HepG2 (cell line): Measurements from ENCODE around the gene DLG2. TPM values are rescaled to one million over a fixed set of nuclear protein-coding genes. Genes with fewer than 3 reads are reported as not detected.

Source experiments
- HMGA1 ChIP-seq: sonication (generic); formaldehyde crosslinking; conservative IDR thresholded peaks from 2 replicates; pipeline ENCODE4 v1.4.0; 2020; ENCODE audit warnings: missing genetic modification reagents
- HNF4A ChIP-seq: sonication (generic); formaldehyde crosslinking; IDR thresholded peaks from 2 replicates; pipeline ENCODE4 v1.4.0; 2020; ENCODE audit warnings: missing genetic modification reagents
- HOXA5 ChIP-seq: sonication (generic); formaldehyde crosslinking; IDR thresholded peaks from 2 replicates; pipeline ENCODE4 v1.4.0; 2020; ENCODE audit warnings: missing genetic modification reagents
- KLF11 ChIP-seq: IDR thresholded peaks from 2 replicates; pipeline ENCODE4 v1.6.1; 2016; ENCODE audit warnings: missing compliant biosample characterization
- PHF20 ChIP-seq: sonication (generic); formaldehyde crosslinking; IDR thresholded peaks from 2 replicates; pipeline ENCODE4 v1.5.0; 2020; ENCODE audit warnings: mild to moderate bottlenecking, missing genetic modification reagents
- RFXAP ChIP-seq: sonication (generic); formaldehyde crosslinking; IDR thresholded peaks from 2 replicates; pipeline ENCODE4 v1.4.0; 2020; ENCODE audit warnings: missing genetic modification reagents, borderline replicate concordance
- SP4 ChIP-seq: sonication (generic); formaldehyde crosslinking; IDR thresholded peaks from 2 replicates; pipeline ENCODE4 v1.8.1; 2023; ENCODE audit warnings: mild to moderate bottlenecking, missing genetic modification reagents
- TARDBP ChIP-seq: sonication (generic); formaldehyde crosslinking; IDR thresholded peaks from 2 replicates; pipeline ENCODE4 v1.8.0; 2022; ENCODE audit warnings: mild to moderate bottlenecking, missing genetic modification reagents
- TOPORS ChIP-seq: sonication (generic); formaldehyde crosslinking; IDR thresholded peaks from 2 replicates; pipeline ENCODE4 v1.8.0; 2023; ENCODE audit warnings: mild to moderate bottlenecking, missing genetic modification reagents
- ZNF12 ChIP-seq: sonication (generic); formaldehyde crosslinking; IDR thresholded peaks from 2 replicates; pipeline ENCODE4 v1.5.0; 2020; ENCODE audit warnings: missing genetic modification reagents
- ZNF235 ChIP-seq: sonication (generic); formaldehyde crosslinking; IDR thresholded peaks from 2 replicates; pipeline ENCODE4 v1.8.1; 2023; ENCODE audit warnings: mild to moderate bottlenecking, missing genetic modification reagents, borderline replicate concordance
- ZNF570 ChIP-seq: sonication (generic); formaldehyde crosslinking; IDR thresholded peaks from 2 replicates; pipeline ENCODE4 v1.4.0; 2020; ENCODE audit warnings: mild to moderate bottlenecking, missing genetic modification reagents, borderline replicate concordance
- ZNF619 ChIP-seq: sonication (generic); formaldehyde crosslinking; IDR thresholded peaks from 2 replicates; pipeline ENCODE4 v1.4.0; 2020; ENCODE audit warnings: mild to moderate bottlenecking, missing genetic modification reagents
- ZNF746 ChIP-seq: sonication (generic); formaldehyde crosslinking; IDR thresholded peaks from 2 replicates; pipeline ENCODE4 v1.8.0; 2022; ENCODE audit warnings: mild to moderate bottlenecking, missing genetic modification reagents
- ZNF891 ChIP-seq: sonication (generic); formaldehyde crosslinking; IDR thresholded peaks from 2 replicates; pipeline ENCODE4 v1.5.0; 2020; ENCODE audit warnings: mild to moderate bottlenecking, missing genetic modification reagents
- polyA plus RNA-seq, 8 experiments: library from polyadenylated mRNA; depleted of rRNA in 3 of 8; stranded (reverse) in 7 of 8; unstranded in 1 of 8; fragments of >200 nt; fragmentation: Illumina TruSeq in 4 of 8; extraction: Trizol in 4 of 8; gene quantifications; 2 replicates each; pipeline versions ENCODE4 v1.2.1 to v1.2.3, GENCODE V29; 2011 to 2016; ENCODE audit warnings: low read depth in 4 of 8, missing spikeins in 1 of 8, mixed read lengths in 1 of 8; ENCODE audit not compliant: insufficient read depth in 1 of 8
- total RNA-seq, 5 experiments: library from RNA; depleted of rRNA; stranded (reverse); fragments of >200 nt; fragmentation: Illumina TruSeq; extraction: Trizol; gene quantifications; 2 replicates each; pipeline ENCODE4 v1.2.3, GENCODE V29; 2016; ENCODE audit warnings: low read depth in 1 of 5
- TF ChIP-seq, protein P1 (sequence below), 2 experiments: sonication (generic) in 1 of 2; formaldehyde crosslinking in 1 of 2; IDR thresholded peaks; 2 replicates each; pipeline versions ENCODE4 v1.4.0 to v1.6.1; 2018 to 2020; ENCODE audit warnings: missing genetic modification reagents in 2 of 2, borderline replicate concordance in 1 of 2, low read depth in 1 of 2, mild to moderate bottlenecking in 1 of 2, missing biosample characterization in 1 of 2
- TF ChIP-seq, protein P2 (sequence below): IDR thresholded peaks from 2 replicates; pipeline ENCODE4 v1.6.1; 2016; ENCODE audit warnings: control low read depth
- TF ChIP-seq, protein P3 (sequence below): IDR thresholded peaks from 2 replicates; pipeline ENCODE4 v1.4.0; 2020; ENCODE audit warnings: mild to moderate bottlenecking, missing genetic modification reagents
- TF ChIP-seq, protein P4 (sequence below): sonication (generic); formaldehyde crosslinking; IDR thresholded peaks from 2 replicates; pipeline ENCODE4 v1.4.0; 2020; ENCODE audit warnings: missing genetic modification reagents
- TF ChIP-seq, protein P5 (sequence below): sonication (generic); formaldehyde crosslinking; IDR thresholded peaks from 2 replicates; pipeline ENCODE4 v1.4.0; 2020; ENCODE audit warnings: missing genetic modification reagents

The DLG2 gene
- total and polyA plus RNA-seq, 2 of the 13 experiments (the other 11 are each of a cell fraction or from before 2014, with no cell fraction given): 0.46 to 1.0 TPM

DNA sequence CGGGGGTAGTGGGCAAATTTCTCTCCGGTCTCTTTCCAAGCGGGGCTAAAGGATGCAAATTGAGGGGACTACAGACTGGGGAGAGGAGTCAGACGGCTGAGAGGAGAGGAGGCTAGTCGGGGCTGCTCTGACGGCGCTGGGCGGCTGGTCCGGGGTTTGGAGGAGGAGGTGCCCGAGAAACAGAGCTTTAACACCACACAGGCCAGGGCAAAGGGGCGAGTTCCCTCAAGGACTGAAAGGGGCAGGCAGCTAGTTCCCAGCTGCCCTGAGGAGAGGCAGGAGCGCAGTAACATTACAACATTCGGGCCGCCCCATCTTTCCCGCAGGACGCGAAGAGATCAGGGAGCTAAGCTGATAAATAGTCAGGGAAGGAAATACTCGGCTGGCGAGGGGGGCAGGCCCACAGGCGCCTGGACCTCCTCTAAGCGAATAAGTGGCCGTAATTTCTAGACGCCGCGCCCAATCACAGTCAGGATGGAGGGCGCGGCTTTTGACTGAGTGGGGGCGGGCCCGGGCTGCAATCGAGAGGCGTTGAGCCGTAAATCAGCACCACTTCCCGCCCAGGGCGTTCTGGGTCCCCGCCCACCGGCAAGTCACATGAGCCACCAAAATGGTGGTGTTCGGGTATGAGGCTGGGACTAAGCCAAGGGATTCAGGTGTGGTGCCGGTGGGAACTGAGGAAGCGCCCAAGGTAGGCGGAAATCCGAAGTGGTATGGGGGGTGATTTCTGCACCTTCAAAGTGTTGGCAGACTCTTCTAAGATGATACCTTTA is 1.0 kb upstream of the DLG2 start, which contains the start of gene TMEM126B (continued):
- TF ChIP-seq, protein P1, sequence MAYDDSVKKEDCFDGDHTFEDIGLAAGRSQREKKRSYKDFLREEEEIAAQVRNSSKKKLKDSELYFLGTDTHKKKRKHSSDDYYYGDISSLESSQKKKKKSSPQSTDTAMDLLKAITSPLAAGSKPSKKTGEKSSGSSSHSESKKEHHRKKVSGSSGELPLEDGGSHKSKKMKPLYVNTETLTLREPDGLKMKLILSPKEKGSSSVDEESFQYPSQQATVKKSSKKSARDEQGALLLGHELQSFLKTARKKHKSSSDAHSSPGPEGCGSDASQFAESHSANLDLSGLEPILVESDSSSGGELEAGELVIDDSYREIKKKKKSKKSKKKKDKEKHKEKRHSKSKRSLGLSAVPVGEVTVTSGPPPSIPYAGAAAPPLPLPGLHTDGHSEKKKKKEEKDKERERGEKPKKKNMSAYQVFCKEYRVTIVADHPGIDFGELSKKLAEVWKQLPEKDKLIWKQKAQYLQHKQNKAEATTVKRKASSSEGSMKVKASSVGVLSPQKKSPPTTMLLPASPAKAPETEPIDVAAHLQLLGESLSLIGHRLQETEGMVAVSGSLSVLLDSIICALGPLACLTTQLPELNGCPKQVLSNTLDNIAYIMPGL (CRISPR knock-in tag; IDR thresholded peaks at IDR 0.05; ENCODE audit: borderline replicate concordance in 1 of 2, low read depth in 1 of 2): peak in 1 of 2 experiments; percentile 66; a peak in 2 of 4 replicates
- TF ChIP-seq ZNF746 (CRISPR knock-in tag) (no peak), TOPORS (CRISPR knock-in tag) (peak; percentile 64; the same call in 1 of the 2 replicates), KLF11 (CRISPR knock-in tag) (no peak), ZNF235 (no peak), SP4 (CRISPR knock-in tag) (peak; percentile 87; the same call in 1 of the 2 replicates), HNF4A (no peak), ZNF619 (CRISPR knock-in tag) (peak; percentile 33; the same call in 1 of the 2 replicates), HOXA5 (CRISPR knock-in tag) (no peak), RFXAP (peak; percentile 65; the same call in 1 of the 2 replicates), TARDBP (CRISPR knock-in tag) (peak; percentile 62; the same call in 1 of the 2 replicates), ZNF12 (CRISPR knock-in tag) (no peak), ZNF570 (no peak), HMGA1 (CRISPR knock-in tag) (no peak), PHF20 (CRISPR knock-in tag) (peak; percentile 92), ZNF891 (CRISPR knock-in tag) (no peak)
- TF ChIP-seq, protein P2, sequence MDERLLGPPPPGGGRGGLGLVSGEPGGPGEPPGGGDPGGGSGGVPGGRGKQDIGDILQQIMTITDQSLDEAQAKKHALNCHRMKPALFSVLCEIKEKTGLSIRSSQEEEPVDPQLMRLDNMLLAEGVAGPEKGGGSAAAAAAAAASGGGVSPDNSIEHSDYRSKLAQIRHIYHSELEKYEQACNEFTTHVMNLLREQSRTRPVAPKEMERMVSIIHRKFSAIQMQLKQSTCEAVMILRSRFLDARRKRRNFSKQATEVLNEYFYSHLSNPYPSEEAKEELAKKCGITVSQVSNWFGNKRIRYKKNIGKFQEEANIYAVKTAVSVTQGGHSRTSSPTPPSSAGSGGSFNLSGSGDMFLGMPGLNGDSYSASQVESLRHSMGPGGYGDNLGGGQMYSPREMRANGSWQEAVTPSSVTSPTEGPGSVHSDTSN: peak; percentile 56
- TF ChIP-seq, protein P3, sequence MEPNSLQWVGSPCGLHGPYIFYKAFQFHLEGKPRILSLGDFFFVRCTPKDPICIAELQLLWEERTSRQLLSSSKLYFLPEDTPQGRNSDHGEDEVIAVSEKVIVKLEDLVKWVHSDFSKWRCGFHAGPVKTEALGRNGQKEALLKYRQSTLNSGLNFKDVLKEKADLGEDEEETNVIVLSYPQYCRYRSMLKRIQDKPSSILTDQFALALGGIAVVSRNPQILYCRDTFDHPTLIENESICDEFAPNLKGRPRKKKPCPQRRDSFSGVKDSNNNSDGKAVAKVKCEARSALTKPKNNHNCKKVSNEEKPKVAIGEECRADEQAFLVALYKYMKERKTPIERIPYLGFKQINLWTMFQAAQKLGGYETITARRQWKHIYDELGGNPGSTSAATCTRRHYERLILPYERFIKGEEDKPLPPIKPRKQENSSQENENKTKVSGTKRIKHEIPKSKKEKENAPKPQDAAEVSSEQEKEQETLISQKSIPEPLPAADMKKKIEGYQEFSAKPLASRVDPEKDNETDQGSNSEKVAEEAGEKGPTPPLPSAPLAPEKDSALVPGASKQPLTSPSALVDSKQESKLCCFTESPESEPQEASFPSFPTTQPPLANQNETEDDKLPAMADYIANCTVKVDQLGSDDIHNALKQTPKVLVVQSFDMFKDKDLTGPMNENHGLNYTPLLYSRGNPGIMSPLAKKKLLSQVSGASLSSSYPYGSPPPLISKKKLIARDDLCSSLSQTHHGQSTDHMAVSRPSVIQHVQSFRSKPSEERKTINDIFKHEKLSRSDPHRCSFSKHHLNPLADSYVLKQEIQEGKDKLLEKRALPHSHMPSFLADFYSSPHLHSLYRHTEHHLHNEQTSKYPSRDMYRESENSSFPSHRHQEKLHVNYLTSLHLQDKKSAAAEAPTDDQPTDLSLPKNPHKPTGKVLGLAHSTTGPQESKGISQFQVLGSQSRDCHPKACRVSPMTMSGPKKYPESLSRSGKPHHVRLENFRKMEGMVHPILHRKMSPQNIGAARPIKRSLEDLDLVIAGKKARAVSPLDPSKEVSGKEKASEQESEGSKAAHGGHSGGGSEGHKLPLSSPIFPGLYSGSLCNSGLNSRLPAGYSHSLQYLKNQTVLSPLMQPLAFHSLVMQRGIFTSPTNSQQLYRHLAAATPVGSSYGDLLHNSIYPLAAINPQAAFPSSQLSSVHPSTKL: peak; percentile 62
- TF ChIP-seq, protein P4, sequence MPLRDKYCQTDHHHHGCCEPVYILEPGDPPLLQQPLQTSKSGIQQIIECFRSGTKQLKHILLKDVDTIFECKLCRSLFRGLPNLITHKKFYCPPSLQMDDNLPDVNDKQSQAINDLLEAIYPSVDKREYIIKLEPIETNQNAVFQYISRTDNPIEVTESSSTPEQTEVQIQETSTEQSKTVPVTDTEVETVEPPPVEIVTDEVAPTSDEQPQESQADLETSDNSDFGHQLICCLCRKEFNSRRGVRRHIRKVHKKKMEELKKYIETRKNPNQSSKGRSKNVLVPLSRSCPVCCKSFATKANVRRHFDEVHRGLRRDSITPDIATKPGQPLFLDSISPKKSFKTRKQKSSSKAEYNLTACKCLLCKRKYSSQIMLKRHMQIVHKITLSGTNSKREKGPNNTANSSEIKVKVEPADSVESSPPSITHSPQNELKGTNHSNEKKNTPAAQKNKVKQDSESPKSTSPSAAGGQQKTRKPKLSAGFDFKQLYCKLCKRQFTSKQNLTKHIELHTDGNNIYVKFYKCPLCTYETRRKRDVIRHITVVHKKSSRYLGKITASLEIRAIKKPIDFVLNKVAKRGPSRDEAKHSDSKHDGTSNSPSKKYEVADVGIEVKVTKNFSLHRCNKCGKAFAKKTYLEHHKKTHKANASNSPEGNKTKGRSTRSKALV: no peak
- TF ChIP-seq, protein P5, sequence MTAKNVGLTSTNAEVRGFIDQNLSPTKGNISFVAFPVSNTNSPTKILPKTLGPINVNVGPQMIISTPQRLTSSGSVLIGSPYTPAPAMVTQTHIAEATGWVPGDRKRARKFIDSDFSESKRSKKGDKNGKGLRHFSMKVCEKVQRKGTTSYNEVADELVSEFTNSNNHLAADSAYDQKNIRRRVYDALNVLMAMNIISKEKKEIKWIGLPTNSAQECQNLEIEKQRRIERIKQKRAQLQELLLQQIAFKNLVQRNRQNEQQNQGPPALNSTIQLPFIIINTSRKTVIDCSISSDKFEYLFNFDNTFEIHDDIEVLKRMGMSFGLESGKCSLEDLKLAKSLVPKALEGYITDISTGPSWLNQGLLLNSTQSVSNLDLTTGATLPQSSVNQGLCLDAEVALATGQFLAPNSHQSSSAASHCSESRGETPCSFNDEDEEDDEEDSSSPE: peak; percentile 96
